Nephron (organoid): ENCODE data around the gene BAIAP3.

Experiments
- H3K27ac Mint-ChIP-seq, 3 experiments: 2 replicates each; pipeline ENCODE4 v1.8.0; 2020; ENCODE audit warnings: mixed read lengths in 3 of 3, mild to moderate bottlenecking in 2 of 3, moderate library complexity in 1 of 3
- H3K27me3 Mint-ChIP-seq: 2 replicates; pipeline ENCODE4 v1.8.0; 2021; ENCODE audit warnings: low read depth, mild to moderate bottlenecking, moderate library complexity, mixed read lengths
- H3K36me3 Mint-ChIP-seq: 2 replicates; pipeline ENCODE4 v1.8.0; 2020; ENCODE audit warnings: low read depth, mixed read lengths
- H3K4me1 Mint-ChIP-seq: 2 replicates; pipeline ENCODE4 v1.8.0; 2020; ENCODE audit warnings: mixed read lengths
- H3K4me3 Mint-ChIP-seq, 3 experiments: 2 replicates each; pipeline ENCODE4 v1.8.0; 2020; ENCODE audit warnings: mild to moderate bottlenecking in 3 of 3, mixed read lengths in 3 of 3, moderate library complexity in 2 of 3
- H3K9me3 Mint-ChIP-seq: 2 replicates; pipeline ENCODE4 v1.8.0; 2020; ENCODE audit warnings: mixed read lengths
- TF ChIP-seq, protein P1 (sequence below), 3 experiments: fragments of 200-600 bp; sonication (generic); IDR thresholded peaks; one replicate each; pipeline ENCODE4 v1.5.0; 2021; ENCODE audit warnings: antibody characterized with exemption in 3 of 3; ENCODE audit not compliant: unreplicated experiment in 3 of 3

BAIAP3 gene

DNA sequence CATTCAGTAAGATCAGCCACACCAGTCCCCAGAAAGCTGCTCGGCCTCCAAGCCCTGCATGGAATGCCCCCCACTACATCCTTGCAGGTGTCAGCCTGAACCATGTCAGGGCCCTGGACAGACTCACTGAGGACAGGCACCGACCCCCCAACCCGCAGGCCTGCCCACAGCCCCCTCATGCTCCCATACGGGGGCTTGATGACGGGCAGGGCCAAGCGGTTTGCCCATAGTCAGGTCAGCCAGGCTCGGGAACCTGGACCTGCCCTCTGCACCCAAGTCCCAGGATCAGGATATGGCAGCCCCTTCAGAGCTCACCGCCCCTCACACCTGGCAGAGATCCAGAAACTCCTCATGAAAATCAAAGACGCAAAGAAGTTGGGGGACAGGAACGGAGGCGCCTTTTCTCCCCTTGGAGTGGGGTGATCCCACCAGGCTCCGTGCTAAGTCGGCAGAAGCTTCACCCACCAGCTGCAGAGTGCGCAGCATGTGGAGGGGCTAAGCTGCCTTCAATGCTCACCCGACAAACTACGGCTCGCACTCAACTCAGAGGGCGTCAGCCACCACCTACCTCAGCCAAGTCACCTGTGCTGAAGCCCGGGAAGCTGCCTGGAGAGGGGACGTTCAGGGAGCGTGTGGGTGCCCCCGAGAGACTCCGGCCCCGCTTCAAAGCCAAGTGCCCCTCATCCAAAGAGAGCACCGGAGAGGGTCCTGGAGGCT, 44.8 kb downstream of the BAIAP3 start:
- H3K9me3 Mint-ChIP-seq: no peaks in the 10 kb centered on the region
- peaks cover 13% of the 10 kb centered on the region for H3K4me1 Mint-ChIP-seq
- peak overlapping the region; percentile 64 to 77 (median 77) for H3K4me3 Mint-ChIP-seq
- H3K27me3 Mint-ChIP-seq: peaks cover 15% of the 10 kb centered on the region
- TF ChIP-seq, protein P1, sequence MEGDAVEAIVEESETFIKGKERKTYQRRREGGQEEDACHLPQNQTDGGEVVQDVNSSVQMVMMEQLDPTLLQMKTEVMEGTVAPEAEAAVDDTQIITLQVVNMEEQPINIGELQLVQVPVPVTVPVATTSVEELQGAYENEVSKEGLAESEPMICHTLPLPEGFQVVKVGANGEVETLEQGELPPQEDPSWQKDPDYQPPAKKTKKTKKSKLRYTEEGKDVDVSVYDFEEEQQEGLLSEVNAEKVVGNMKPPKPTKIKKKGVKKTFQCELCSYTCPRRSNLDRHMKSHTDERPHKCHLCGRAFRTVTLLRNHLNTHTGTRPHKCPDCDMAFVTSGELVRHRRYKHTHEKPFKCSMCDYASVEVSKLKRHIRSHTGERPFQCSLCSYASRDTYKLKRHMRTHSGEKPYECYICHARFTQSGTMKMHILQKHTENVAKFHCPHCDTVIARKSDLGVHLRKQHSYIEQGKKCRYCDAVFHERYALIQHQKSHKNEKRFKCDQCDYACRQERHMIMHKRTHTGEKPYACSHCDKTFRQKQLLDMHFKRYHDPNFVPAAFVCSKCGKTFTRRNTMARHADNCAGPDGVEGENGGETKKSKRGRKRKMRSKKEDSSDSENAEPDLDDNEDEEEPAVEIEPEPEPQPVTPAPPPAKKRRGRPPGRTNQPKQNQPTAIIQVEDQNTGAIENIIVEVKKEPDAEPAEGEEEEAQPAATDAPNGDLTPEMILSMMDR (IDR thresholded peaks at IDR 0.05; ENCODE audit: unreplicated experiment in 3 of 3): no peak
- H3K27ac Mint-ChIP-seq: no peak overlapping the region
- H3K36me3 Mint-ChIP-seq: peaks cover 4% of the 10 kb centered on the region

DNA sequence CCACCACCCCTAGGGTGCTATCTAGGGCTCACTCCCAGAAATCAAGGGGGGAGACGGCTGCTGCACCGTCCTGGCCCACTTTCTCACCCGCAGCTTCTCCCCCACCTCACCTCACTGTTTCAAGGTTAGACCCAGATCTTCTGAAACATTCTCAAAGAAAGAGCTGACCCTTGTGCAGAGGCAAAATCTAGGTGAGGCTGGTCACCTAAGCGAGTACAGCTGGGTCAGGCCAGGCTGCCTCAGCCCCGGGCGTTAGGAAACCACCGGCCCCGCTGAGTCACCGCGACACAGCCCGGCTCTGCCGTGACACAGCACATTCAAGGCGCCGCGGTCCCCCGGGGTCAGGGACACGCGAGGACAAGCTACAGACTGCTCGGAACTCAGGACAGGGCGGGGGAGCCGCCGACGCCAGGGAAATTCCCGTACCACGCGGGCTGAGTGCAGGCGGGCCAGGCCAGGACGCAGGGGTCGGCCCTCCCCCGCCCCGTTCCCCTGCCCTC, 45.4 kb downstream of the BAIAP3 start:
- H3K4me1 Mint-ChIP-seq: peaks cover 13% of the 10 kb centered on the region
- peaks cover 15% of the 10 kb centered on the region for H3K27me3 Mint-ChIP-seq
- TF ChIP-seq, protein P1 (IDR thresholded peaks at IDR 0.05; ENCODE audit: unreplicated experiment in 3 of 3): no peak
- H3K27ac Mint-ChIP-seq: no peak overlapping the region
- peak overlapping the region; percentile 64 to 77 (median 77) for H3K4me3 Mint-ChIP-seq
- H3K36me3 Mint-ChIP-seq: peaks cover 4% of the 10 kb centered on the region
- H3K9me3 Mint-ChIP-seq: no peaks in the 10 kb centered on the region

DNA sequence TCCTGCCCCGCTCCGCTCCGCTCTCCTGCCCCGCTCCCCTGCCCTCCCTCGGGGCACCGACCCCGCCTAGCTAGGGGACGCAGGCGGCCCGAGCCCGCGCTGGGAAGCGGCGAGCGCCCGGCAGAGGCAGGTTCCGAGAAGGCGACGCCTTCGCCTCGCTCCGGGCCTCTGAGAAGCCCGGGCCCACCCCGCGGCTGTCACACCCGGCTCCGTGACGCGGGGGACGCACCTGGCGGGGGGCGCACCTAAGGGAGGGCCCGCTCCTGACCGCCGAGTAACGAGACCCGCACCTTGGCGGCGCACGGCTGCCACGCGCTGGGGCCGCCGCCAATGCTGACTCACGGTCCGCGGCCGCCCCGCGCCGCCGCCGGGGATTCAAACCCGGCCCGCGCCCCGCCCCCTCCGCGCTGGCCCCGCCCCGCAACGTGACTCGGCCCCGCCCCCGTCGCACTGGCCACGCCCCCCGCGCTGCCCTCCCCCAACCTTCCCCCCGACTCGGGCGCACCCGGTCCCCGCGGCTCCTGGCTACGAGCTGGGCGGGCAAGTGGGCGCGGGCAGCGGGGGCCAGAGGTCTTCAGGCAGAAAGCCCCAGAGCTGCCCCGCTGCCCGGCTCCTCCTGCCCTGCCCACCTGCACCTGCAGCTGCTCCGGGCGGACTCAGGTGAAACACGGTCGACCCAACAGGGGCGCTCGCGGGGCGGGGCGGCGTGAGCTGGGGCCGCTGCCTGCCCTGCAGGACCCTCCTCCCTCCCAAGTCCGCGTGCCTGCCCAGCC, 46.0 kb downstream of the BAIAP3 start:
- peak overlapping the region; percentile 85 to 87 (median 86) for H3K4me3 Mint-ChIP-seq
- peaks cover 15% of the 10 kb centered on the region for H3K27me3 Mint-ChIP-seq
- H3K36me3 Mint-ChIP-seq: peaks cover 4% of the 10 kb centered on the region
- peaks cover 13% of the 10 kb centered on the region for H3K4me1 Mint-ChIP-seq
- no peak overlapping the region for H3K27ac Mint-ChIP-seq
- H3K9me3 Mint-ChIP-seq: no peaks in the 10 kb centered on the region
- TF ChIP-seq, protein P1 (IDR thresholded peaks at IDR 0.05; ENCODE audit: unreplicated experiment in 3 of 3): no peak

DNA sequence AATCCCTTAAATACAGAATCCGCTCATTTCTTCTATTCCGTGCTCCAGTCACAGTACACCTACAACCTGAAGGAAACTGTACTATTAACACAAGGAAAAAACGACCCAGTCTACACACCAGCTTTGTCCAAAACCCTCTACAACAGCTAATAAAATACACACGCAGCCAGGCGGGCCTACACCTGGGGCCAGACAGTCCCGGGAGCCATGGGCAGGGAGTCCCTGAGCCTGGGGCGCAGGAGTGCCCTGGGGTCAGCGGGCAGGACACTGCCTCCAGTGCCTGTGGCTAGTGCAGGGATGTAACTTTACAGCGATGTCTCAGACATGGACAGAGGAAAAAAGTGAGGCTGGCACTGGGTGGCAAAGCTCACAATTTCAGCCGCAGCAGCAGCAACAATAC, 46.8 kb downstream of the BAIAP3 start:
- no peaks in the 10 kb centered on the region for H3K9me3 Mint-ChIP-seq
- peaks cover 7% of the 10 kb centered on the region for H3K36me3 Mint-ChIP-seq

DNA sequence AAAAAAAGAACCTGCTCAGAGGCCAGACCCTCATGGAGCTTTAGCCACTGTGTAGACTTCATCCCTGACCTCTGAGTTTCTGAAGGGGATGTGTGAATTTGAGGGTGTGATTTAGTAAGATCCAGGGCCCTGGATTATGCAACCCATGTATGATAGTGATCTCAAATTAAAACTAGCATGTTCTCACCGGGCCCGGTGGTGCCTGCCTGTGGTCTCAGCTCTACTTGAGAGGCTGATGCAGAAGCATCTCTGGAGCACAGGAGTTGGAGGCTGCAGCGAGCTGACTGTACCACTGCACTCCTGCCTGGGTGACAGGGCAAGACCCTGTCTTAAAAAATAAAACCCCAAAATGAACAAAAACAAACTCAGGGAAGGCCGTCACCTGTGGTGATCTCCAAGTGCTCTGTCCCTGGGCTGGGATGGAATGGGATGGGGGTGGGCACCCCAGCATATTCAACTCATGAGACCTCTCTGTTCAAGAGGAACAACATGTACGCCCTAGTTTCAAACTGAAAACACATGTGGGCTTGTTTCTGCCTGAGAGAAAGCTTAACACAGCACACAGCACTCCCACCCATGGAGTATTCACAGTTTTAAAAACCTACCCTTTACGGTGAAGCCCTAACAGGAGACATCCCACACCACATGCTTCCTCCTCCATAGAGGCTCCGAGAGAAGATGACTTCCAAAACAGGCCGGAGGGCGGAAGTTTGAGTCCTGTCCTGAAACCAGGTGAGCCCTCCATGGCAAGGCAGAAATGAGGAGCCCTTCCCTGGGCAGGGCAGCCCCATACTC, 48.4 kb downstream of the BAIAP3 start:
- Mint-ChIP-seq H3K27me3 (peaks cover 15% of the 10 kb centered on the region), H3K36me3 (peaks cover 4% of the 10 kb centered on the region), H3K4me1 (peaks cover 13% of the 10 kb centered on the region), H3K4me3 (no peak overlapping the region), H3K9me3 (no peaks in the 10 kb centered on the region), H3K27ac (no peak overlapping the region)
- TF ChIP-seq, protein P1 (IDR thresholded peaks at IDR 0.05; ENCODE audit: unreplicated experiment in 3 of 3): no peak

More for the DNA sequence above, 46.8 kb downstream of the BAIAP3 start:
- Mint-ChIP-seq H3K4me1 (peaks cover 13% of the 10 kb centered on the region), H3K27ac (no peak overlapping the region), H3K4me3 (peak overlapping the region; percentile 85 to 87 (median 86)), H3K27me3 (peaks cover 15% of the 10 kb centered on the region)
- TF ChIP-seq, protein P1 (IDR thresholded peaks at IDR 0.05; ENCODE audit: unreplicated experiment in 3 of 3): no peak
